H1 (cell line): ENCODE measurements around the gene POP5. TPM values are rescaled to one million over a fixed set of nuclear protein-coding genes. Genes with fewer than 3 reads are reported as not detected.

Experiments used
- CTCF ChIA-PET: fragments of 300-600 bp; sonication (Branson Sonifier 250); formaldehyde crosslinking; loops from one replicate; lab custom pipeline; 2021; ENCODE audit not compliant: partially characterized antibody; lab: Charles Lee
- POLR2A ChIA-PET: fragments of 300-600 bp; sonication (Branson Sonifier 250); formaldehyde crosslinking; loops from one replicate; lab custom pipeline; 2021; ENCODE audit warnings: inconsistent platforms; ENCODE audit not compliant: partially characterized antibody; lab: Charles Lee
- DNase-seq, 2 experiments: peaks; one replicate each; pipeline versions ENCODE4 v3.0.0 to v3.0.0-alpha.2; 2010 to 2022; ENCODE audit warnings: low spot score in 2 of 2, low read depth in 1 of 2, mixed read lengths in 1 of 2
- FAIRE-seq: peaks from 2 replicates; lab custom pipeline; 2011; peaks lifted over from hg19 to GRCh38; lab: Jason Lieb, UNC
- H2AFZ ChIP-seq: 2 replicates; pipeline ENCODE4 v1.8.1; 2012; ENCODE audit warnings: low read length, inconsistent platforms
- H2AK5ac ChIP-seq: 2 replicates; pipeline ENCODE4 v1.6.1; 2013; ENCODE audit warnings: low read depth, low read length
- H2BK120ac ChIP-seq: replicated peaks from 2 replicates; pipeline ENCODE3; 2013; ENCODE audit warnings: low read depth, low read length, inconsistent platforms
- H2BK12ac ChIP-seq: 2 replicates; pipeline ENCODE4 v1.6.1; 2013; ENCODE audit warnings: low read depth, low read length
- H2BK15ac ChIP-seq: 2 replicates; pipeline ENCODE4 v1.6.1; 2013; ENCODE audit warnings: low read length
- H2BK20ac ChIP-seq: 2 replicates; pipeline ENCODE4 v1.6.1; 2013; ENCODE audit warnings: low read length
- H2BK5ac ChIP-seq: 2 replicates; pipeline ENCODE4 v1.6.1; 2013; ENCODE audit warnings: low read depth, low read length
- H3K14ac ChIP-seq: 2 replicates; pipeline ENCODE4 v1.6.1; 2013; ENCODE audit warnings: inconsistent platforms; ENCODE audit not compliant: insufficient read length
- H3K18ac ChIP-seq: 2 replicates; pipeline ENCODE4 v1.6.1; 2013; ENCODE audit warnings: low read length; ENCODE audit errors: extremely low read depth
- H3K23ac ChIP-seq: 2 replicates; pipeline ENCODE4 v1.6.1; 2013; ENCODE audit warnings: inconsistent platforms; ENCODE audit not compliant: insufficient read length
- H3K23me2 ChIP-seq: 2 replicates; pipeline ENCODE4 v1.6.1; 2013; ENCODE audit warnings: low read depth, low read length
- H3K27ac ChIP-seq: 2 replicates; pipeline ENCODE4 v1.6.1; 2011; ENCODE audit warnings: low read depth, low read length, inconsistent platforms
- H3K27me3 ChIP-seq, 4 experiments: replicated peaks in 1 of 4; 1 replicate in 1 of 4; 2 replicates in 3 of 4; pipeline versions ENCODE4 v1.6.1 to v1.8.1; 2011 to 2013; ENCODE audit warnings: low read length in 3 of 4, mild to moderate bottlenecking in 3 of 4, inconsistent platforms in 2 of 4, mixed read lengths in 2 of 4, moderate library complexity in 1 of 4; ENCODE audit not compliant: control insufficient read depth in 3 of 4, insufficient read depth in 3 of 4; ENCODE audit errors: extremely low read depth in 1 of 4
- H3K36me3 ChIP-seq, 4 experiments: 2 replicates each; pipeline versions ENCODE4 v1.6.1 to v1.8.1; 2011 to 2013; ENCODE audit warnings: mild to moderate bottlenecking in 4 of 4, low read length in 3 of 4, moderate library complexity in 2 of 4, control low read depth in 1 of 4, inconsistent platforms in 1 of 4; ENCODE audit not compliant: insufficient read depth in 4 of 4, control insufficient read depth in 2 of 4
- H3K4ac ChIP-seq: replicated peaks from 2 replicates; pipeline ENCODE3; 2013; ENCODE audit warnings: low read length, low read depth, mixed read lengths, inconsistent platforms; ENCODE audit not compliant: insufficient read length
- H3K4me1 ChIP-seq, 4 experiments: replicated peaks in 1 of 4; 1 replicate in 1 of 4; 2 replicates in 3 of 4; pipeline versions ENCODE4 v1.6.1 to v1.8.1; 2011 to 2013; ENCODE audit warnings: low read length in 3 of 4, inconsistent platforms in 2 of 4, mixed read lengths in 1 of 4; ENCODE audit not compliant: insufficient read depth in 4 of 4, control insufficient read depth in 3 of 4
- H3K4me2 ChIP-seq, 2 experiments: 2 replicates each; pipeline versions ENCODE4 v1.6.1 to v1.8.1; 2011 to 2013; ENCODE audit warnings: low read depth in 2 of 2, low read length in 2 of 2, control low read depth in 1 of 2, inconsistent platforms in 1 of 2, mild to moderate bottlenecking in 1 of 2; ENCODE audit not compliant: insufficient read depth in 1 of 2
- H3K4me3 ChIP-seq, 4 experiments: fragments of 200-600, 300-600 bp in 1 of 4; sonication (generic), shearing (Covaris generic), sonication (Bioruptor Twin) in 1 of 4; 2 replicates each; pipeline versions ENCODE4 v1.5.1 to v1.8.1; 2011 to 2016; ENCODE audit warnings: low read length in 4 of 4, low read depth in 3 of 4, control low read depth in 2 of 4, inconsistent platforms in 2 of 4, mild to moderate bottlenecking in 2 of 4, mixed read lengths in 1 of 4, moderate library complexity in 1 of 4; ENCODE audit not compliant: insufficient read depth in 2 of 4; ENCODE audit errors: extremely low read depth in 1 of 4
- H3K56ac ChIP-seq: replicated peaks from 2 replicates; pipeline ENCODE3; 2013; ENCODE audit warnings: low read depth, mild to moderate bottlenecking, mixed read lengths, low read length, inconsistent platforms; ENCODE audit not compliant: insufficient read length
- H3K79me1 ChIP-seq: 2 replicates; pipeline ENCODE4 v1.6.1; 2013; ENCODE audit warnings: low read depth, low read length, control low read depth
- H3K79me2 ChIP-seq, 2 experiments: 2 replicates each; pipeline versions ENCODE4 v1.6.1 to v1.8.1; 2012 to 2013; ENCODE audit warnings: low read length in 2 of 2, mild to moderate bottlenecking in 2 of 2, inconsistent platforms in 1 of 2; ENCODE audit not compliant: insufficient read depth in 2 of 2, control insufficient read depth in 1 of 2
- H3K9ac ChIP-seq, 4 experiments: replicated peaks in 1 of 4; 1 replicate in 1 of 4; 2 replicates in 3 of 4; pipeline versions ENCODE4 v1.6.1 to v1.8.1; 2011 to 2013; ENCODE audit warnings: low read depth in 3 of 4, low read length in 3 of 4, control low read depth in 2 of 4, mild to moderate bottlenecking in 2 of 4, moderate library complexity in 2 of 4, inconsistent platforms in 1 of 4; ENCODE audit errors: extremely low read depth in 1 of 4
- H3K9me3 ChIP-seq, 2 experiments: 2 replicates each; pipeline versions ENCODE4 v1.6.1 to v1.8.1; 2012 to 2013; ENCODE audit warnings: mild to moderate bottlenecking in 2 of 2, moderate library complexity in 2 of 2, control low read depth in 1 of 2, inconsistent platforms in 1 of 2, low read depth in 1 of 2, low read length in 1 of 2, mixed read lengths in 1 of 2; ENCODE audit not compliant: insufficient read depth in 2 of 2
- H4K20me1 ChIP-seq, 2 experiments: replicated peaks in 1 of 2; 2 replicates each; pipeline versions ENCODE3 to v1.8.1; 2011 to 2013; ENCODE audit warnings: inconsistent platforms in 2 of 2, low read length in 2 of 2, mild to moderate bottlenecking in 1 of 2; ENCODE audit not compliant: insufficient read depth in 2 of 2, control insufficient read depth in 1 of 2
- H4K5ac ChIP-seq: 2 replicates; pipeline ENCODE4 v1.6.1; 2013; ENCODE audit warnings: low read length, low read depth, mixed read lengths, inconsistent platforms; ENCODE audit not compliant: insufficient read length
- H4K8ac ChIP-seq: 2 replicates; pipeline ENCODE4 v1.8.0; 2013; ENCODE audit warnings: mild to moderate bottlenecking, moderate library complexity, low read length, inconsistent platforms; ENCODE audit not compliant: insufficient read depth; ENCODE audit errors: extremely low read depth
- H4K91ac ChIP-seq: replicated peaks from 2 replicates; pipeline ENCODE3; 2013; ENCODE audit warnings: low read length, mixed read lengths, inconsistent platforms; ENCODE audit not compliant: insufficient read length
- CEBPB ChIP-seq: IDR thresholded peaks from 2 replicates; pipeline ENCODE4 v1.6.1; 2012; ENCODE audit warnings: low read depth, low read length
- CREB1 ChIP-seq: IDR thresholded peaks from 2 replicates; pipeline ENCODE4 v1.6.1; 2012; ENCODE audit warnings: inconsistent platforms
- FOSL1 ChIP-seq: IDR thresholded peaks from 2 replicates; pipeline ENCODE4 v1.6.1; 2011; ENCODE audit warnings: mild to moderate bottlenecking, low read depth, low read length, moderate library complexity; ENCODE audit not compliant: insufficient read depth
- HDAC2 ChIP-seq, 2 experiments: fragments of 300-600 bp in 1 of 2; sonication (generic) in 1 of 2; IDR thresholded peaks; 2 replicates each; pipeline ENCODE4 v1.6.1; 2011 to 2012; ENCODE audit warnings: low read depth in 2 of 2, low read length in 2 of 2, mild to moderate bottlenecking in 2 of 2, moderate library complexity in 2 of 2, borderline replicate concordance in 1 of 2, inconsistent platforms in 1 of 2
- NANOG ChIP-seq: IDR thresholded peaks from 2 replicates; pipeline ENCODE4 v1.6.1; 2011; ENCODE audit warnings: low read length, low read depth, mild to moderate bottlenecking, inconsistent platforms; ENCODE audit not compliant: insufficient read depth, poor library complexity, severe bottlenecking
- PHF8 ChIP-seq: fragments of 200-600 bp; sonication (generic); conservative IDR thresholded peaks from 2 replicates; pipeline ENCODE4 v1.7.1; 2012; ENCODE audit warnings: low read depth, mild to moderate bottlenecking, inconsistent platforms, low read length, moderate library complexity
- POLR2A ChIP-seq, 2 experiments: IDR thresholded peaks; 1 replicate in 1 of 2; 2 replicates in 1 of 2; pipeline ENCODE4 v1.6.1; 2011; ENCODE audit warnings: low read depth in 2 of 2, low read length in 2 of 2, mild to moderate bottlenecking in 2 of 2; ENCODE audit errors: control extremely low read depth in 1 of 2
- RBBP5 ChIP-seq: IDR thresholded peaks from 2 replicates; pipeline ENCODE4 v1.7.1; 2012; ENCODE audit warnings: low read depth, mild to moderate bottlenecking, inconsistent platforms, low read length, moderate library complexity, borderline replicate concordance
- SAP30 ChIP-seq: fragments of 300-600 bp; sonication (generic); IDR thresholded peaks from 2 replicates; pipeline ENCODE4 v1.7.1; 2012; ENCODE audit warnings: low read length, moderate library complexity, mild to moderate bottlenecking, inconsistent platforms; ENCODE audit not compliant: insufficient read depth, insufficient replicate concordance
- TCF12 ChIP-seq: IDR thresholded peaks from 2 replicates; pipeline ENCODE4 v1.6.1; 2011; ENCODE audit warnings: low read depth, mild to moderate bottlenecking, low read length
- WGBS, 2 experiments: shearing (Covaris generic) in 1 of 2; methylation state at CpG; one replicate each; pipeline versions ENCODE4 v1.1.6 to v1.1.7; 2013 to 2015; ENCODE audit warnings: low lambda C conversion rate in 2 of 2, mixed read lengths in 2 of 2, inconsistent platforms in 1 of 2, low coverage in 1 of 2, missing lambda C conversion rate in 1 of 2; ENCODE audit not compliant: insufficient replicate concordance in 2 of 2, insufficient coverage in 1 of 2, insufficient read length in 1 of 2; ENCODE audit errors: extremely low coverage in 1 of 2, missing lambda C conversion rate in 1 of 2; 5-methylcytosine and 5-hydroxymethylcytosine counted together
- polyA plus RNA-seq, 7 experiments: library from polyadenylated mRNA; depleted of rRNA in 3 of 7; stranded (reverse) in 5 of 7; unstranded in 2 of 7; fragments of >200 nt in 5 of 7; fragments of 200-250 nt in 2 of 7; gene quantifications; 1 replicate in 5 of 7; 2 replicates in 1 of 7; 4 replicates in 1 of 7; pipeline versions ENCODE4 v1.2.1 to v1.2.3, GENCODE V29; 2011 to 2013; ENCODE audit warnings: missing spikeins in 2 of 7, mixed read lengths in 2 of 7
- total RNA-seq: library from RNA; stranded (reverse); fragmentation: NEBNext Ultra II Directional; extraction: Animal tissue kit (Norgen Biotek cat#: 25700); gene quantifications from 2 replicates; pipeline ENCODE4 v1.2.1, GENCODE V29; 2021
- TF ChIP-seq, protein P1 (sequence below), 3 experiments: IDR thresholded peaks; 1 replicate in 2 of 3; 2 replicates in 1 of 3; pipeline versions ENCODE4 v1.5.1 to v1.6.1; 2011; ENCODE audit warnings: low read length in 3 of 3, mild to moderate bottlenecking in 3 of 3, inconsistent platforms in 2 of 3, low read depth in 1 of 3, moderate library complexity in 1 of 3; ENCODE audit not compliant: insufficient read depth in 1 of 3; ENCODE audit errors: control extremely low read depth in 1 of 3

Gene POP5
- total and polyA plus RNA-seq, 2 of the 8 experiments (the other 6 are each of a cell fraction or from before 2014, with no cell fraction given) = 59.7 to 124 TPM

DNA sequence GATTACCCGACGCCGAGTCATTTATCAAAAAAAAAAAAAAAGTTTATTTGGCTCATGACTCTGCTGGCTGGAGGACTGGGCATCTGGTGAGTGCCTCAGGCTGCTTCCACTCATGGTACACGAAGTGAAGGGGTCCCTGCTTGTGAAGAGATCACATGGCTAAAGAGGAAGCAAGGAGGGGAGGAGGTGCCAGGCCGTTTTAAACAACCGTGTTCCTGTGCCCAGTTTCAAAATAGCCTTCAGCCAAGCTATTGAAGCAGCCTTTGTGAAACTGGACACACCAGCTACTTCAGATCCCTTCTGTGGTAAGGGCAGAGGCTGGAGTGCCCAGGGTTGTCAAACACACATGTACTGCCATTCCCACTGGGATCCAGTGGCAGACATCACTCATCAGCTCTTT, 7.6 kb downstream of the POP5 start:
- no peak overlapping the region for H2BK20ac ChIP-seq
- H3K4me3 ChIP-seq = no peak overlapping the region
- peaks cover 0 to 8% of the 10 kb centered on the region in 2 experiments for H4K20me1 ChIP-seq
- no peaks in the 10 kb centered on the region for H3K79me2 ChIP-seq
- H3K27me3 ChIP-seq = no peaks in the 10 kb centered on the region
- H2AFZ ChIP-seq = no peak overlapping the region
- peaks cover 35 to 81% (median 62%) of the 10 kb centered on the region in 4 experiments for H3K36me3 ChIP-seq
- H3K9me3 ChIP-seq = no peaks in the 10 kb centered on the region
- H3K79me1 ChIP-seq = no peaks in the 10 kb centered on the region
- no peak overlapping the region for H2BK12ac ChIP-seq
- no peak overlapping the region for H3K56ac ChIP-seq
- no peak overlapping the region for H3K18ac ChIP-seq
- CTCF ChIA-PET = interaction anchor here (2.6 kb wide), 1 partner anchor 10 kb away, joined by 10 read pairs; no protein-coding TSS in a partner anchor
- no peaks in the 10 kb centered on the region; a peak in 1 of 7 replicates for H3K4me1 ChIP-seq
- H2BK15ac ChIP-seq = no peak overlapping the region
- POLR2A ChIA-PET = interaction anchor here (1.3 kb wide), 1 partner anchor 36 kb away, joined by 3 read pairs; no protein-coding TSS in a partner anchor
- no peak overlapping the region for H3K27ac ChIP-seq
- H4K8ac ChIP-seq = no peak overlapping the region
- no peak overlapping the region for H4K5ac ChIP-seq
- FAIRE-seq = no peak
- no peak overlapping the region for H4K91ac ChIP-seq
- no peak overlapping the region for H2BK5ac ChIP-seq
- no peak overlapping the region for H3K4me2 ChIP-seq
- H3K4ac ChIP-seq = no peak overlapping the region
- H3K14ac ChIP-seq = no peak overlapping the region
- TF ChIP-seq PHF8 (no peak), TCF12 (no peak), HDAC2 (IDR thresholded peaks at IDR 0.05; ENCODE audit: borderline replicate concordance in 1 of 2, low read depth in 2 of 2, low read length in 2 of 2) (no peak), CREB1 (no peak), SAP30 (no peak), NANOG (no peak), RBBP5 (no peak), POLR2A (IDR thresholded peaks at IDR 0.05; ENCODE audit: control extremely low read depth in 1 of 2, low read depth in 2 of 2, low read length in 2 of 2) (no peak), CEBPB (no peak), FOSL1 (no peak)
- TF ChIP-seq, protein P1, sequence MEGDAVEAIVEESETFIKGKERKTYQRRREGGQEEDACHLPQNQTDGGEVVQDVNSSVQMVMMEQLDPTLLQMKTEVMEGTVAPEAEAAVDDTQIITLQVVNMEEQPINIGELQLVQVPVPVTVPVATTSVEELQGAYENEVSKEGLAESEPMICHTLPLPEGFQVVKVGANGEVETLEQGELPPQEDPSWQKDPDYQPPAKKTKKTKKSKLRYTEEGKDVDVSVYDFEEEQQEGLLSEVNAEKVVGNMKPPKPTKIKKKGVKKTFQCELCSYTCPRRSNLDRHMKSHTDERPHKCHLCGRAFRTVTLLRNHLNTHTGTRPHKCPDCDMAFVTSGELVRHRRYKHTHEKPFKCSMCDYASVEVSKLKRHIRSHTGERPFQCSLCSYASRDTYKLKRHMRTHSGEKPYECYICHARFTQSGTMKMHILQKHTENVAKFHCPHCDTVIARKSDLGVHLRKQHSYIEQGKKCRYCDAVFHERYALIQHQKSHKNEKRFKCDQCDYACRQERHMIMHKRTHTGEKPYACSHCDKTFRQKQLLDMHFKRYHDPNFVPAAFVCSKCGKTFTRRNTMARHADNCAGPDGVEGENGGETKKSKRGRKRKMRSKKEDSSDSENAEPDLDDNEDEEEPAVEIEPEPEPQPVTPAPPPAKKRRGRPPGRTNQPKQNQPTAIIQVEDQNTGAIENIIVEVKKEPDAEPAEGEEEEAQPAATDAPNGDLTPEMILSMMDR (IDR thresholded peaks at IDR 0.05; ENCODE audit: control extremely low read depth in 1 of 3, insufficient read depth in 1 of 3, low read depth in 1 of 3, low read length in 3 of 3) = no peak
- no peak overlapping the region for H2BK120ac ChIP-seq
- no peaks in the 10 kb centered on the region for H3K23me2 ChIP-seq
- H2AK5ac ChIP-seq = no peak overlapping the region
- no peak overlapping the region for H3K9ac ChIP-seq
- DNase-seq = no peak
- WGBS, 2 experiments = 96% methylated on average over 6 of the region's 6 CpGs; no CpG with 5 or more reads in 1 of the 2 experiments
- no peak overlapping the region for H3K23ac ChIP-seq
